ENCODE measurements around the gene ERN1. TPM values are rescaled to one million over a fixed set of nuclear protein-coding genes. Genes with fewer than 3 reads are reported as not detected.
A peak's percentile ranks its signal among the peaks of the same experiment; 100 is the strongest.

The ERN1 gene
- total RNA-seq, 2 experiments from 2014 or later = 126 to 128 TPM

DNA sequence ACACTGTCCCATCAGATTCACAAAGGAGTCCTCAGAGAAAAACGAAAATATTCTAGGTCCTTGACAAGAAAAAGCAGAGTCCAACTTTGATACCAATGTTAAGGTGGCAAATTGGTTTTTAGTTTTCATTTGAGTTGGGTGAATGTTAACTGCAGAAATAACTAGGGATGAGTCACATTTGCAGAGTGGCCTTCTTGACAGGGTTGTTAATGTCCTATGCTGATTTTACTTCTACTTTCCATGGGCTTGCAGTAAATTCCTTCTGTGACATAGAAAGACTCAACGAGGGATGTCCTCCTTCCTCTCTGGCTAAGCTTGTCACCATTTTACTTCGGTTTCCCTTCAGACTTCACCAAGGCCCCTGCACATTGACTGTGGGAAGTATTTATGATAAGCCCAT is 62.3 kb downstream of the ERN1 start:
- peaks cover 21% of the 10 kb centered on the region for H3K9me3 Mint-ChIP-seq
- ChIA-PET CTCF (interaction anchor here (2.1 kb wide), 1 partner anchor 66 kb away, joined by 8 read pairs; no protein-coding TSS in a partner anchor), POLR2A (interaction anchor here (0.8 to 9.6 kb wide), 8 partner anchors 9 to 121 kb away, joined by 3 to 85 read pairs (median 4); partner anchors contain the start of genes ERN1 and ICAM2)
- peaks cover 61% of the 10 kb centered on the region for H3K4me1 Mint-ChIP-seq
- H3K27ac Mint-ChIP-seq = peak overlapping the region; percentile 96
- no peaks in the 10 kb centered on the region for H3K27me3 Mint-ChIP-seq
- DNase-seq = no peak
- H3K4me3 Mint-ChIP-seq = peak overlapping the region; percentile 48
- peaks cover 100% of the 10 kb centered on the region for H3K36me3 Mint-ChIP-seq (ENCODE audit: low read depth)

DNA sequence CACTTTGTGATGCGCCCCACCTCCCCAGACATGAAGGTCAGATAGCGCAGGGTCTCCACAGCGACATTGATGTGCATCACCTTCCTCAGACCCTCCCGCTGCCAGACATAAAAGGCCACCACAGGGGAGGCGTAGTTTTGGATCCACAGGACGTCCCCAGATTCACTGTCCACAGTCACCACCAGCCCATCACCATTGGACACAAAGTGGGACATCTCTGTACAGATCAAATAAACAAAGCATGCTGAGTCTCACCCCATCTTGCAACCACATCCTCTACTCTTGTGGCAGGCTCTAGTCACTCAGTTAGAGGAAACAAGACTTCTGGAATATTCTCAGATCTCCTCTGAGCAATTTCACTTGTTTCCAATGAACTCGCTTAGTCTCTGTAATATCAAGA is 63.2 kb downstream of the ERN1 start:
- CTCF ChIA-PET = interaction anchor here (1.6 kb wide), 1 partner anchor 67 kb away, joined by 5 read pairs; no protein-coding TSS in a partner anchor
- POLR2A ChIA-PET = interaction anchor here (0.8 to 9.6 kb wide), 10 partner anchors 8 to 79 kb away, joined by 3 to 85 read pairs (median 4); partner anchors contain the start of gene ERN1
- H3K9me3 Mint-ChIP-seq = peaks cover 21% of the 10 kb centered on the region
- H3K27ac Mint-ChIP-seq = peak overlapping the region; percentile 96
- no peaks in the 10 kb centered on the region for H3K27me3 Mint-ChIP-seq
- peaks cover 70% of the 10 kb centered on the region for H3K4me1 Mint-ChIP-seq
- DNase-seq = peak; percentile 79
- H3K36me3 Mint-ChIP-seq (ENCODE audit: low read depth) = peaks cover 98% of the 10 kb centered on the region
- peak overlapping the region; percentile 89 for H3K4me3 Mint-ChIP-seq

DNA sequence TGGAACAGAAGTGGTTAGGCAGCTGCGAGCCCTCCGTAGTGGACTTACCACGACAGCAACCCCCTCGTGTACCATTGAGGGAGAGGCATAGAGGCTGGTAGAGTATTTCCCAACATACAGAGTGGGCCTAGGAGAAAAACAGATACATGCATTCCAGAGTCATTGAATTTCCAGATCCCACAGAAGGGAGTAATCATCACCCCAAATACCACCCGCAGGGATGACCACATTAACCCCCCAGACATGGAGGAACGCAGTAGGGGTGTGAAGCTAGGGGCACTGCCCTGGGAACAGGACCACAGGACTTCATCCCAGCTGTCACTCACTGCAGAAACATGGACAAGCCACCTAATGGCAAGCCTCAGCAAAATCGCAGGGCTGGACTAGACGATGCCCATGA is 64.8 kb downstream of the ERN1 start:
- Mint-ChIP-seq H3K9me3 (peaks cover 16% of the 10 kb centered on the region), H3K27ac (peak overlapping the region; percentile 96), H3K27me3 (no peaks in the 10 kb centered on the region), H3K36me3 (ENCODE audit: low read depth) (peaks cover 98% of the 10 kb centered on the region), H3K4me3 (peak overlapping the region; percentile 89), H3K4me1 (peaks cover 86% of the 10 kb centered on the region)
- no peak for DNase-seq
- ChIA-PET CTCF (interaction anchor here (1.2 to 1.6 kb wide), 3 partner anchors 36 to 68 kb away, joined by 3 to 5 read pairs (median 3); no protein-coding TSS in a partner anchor), POLR2A (interaction anchor here (0.6 to 9.6 kb wide), 6 partner anchors 8 to 68 kb away, joined by 3 to 85 read pairs (median 6); partner anchors contain the start of gene ERN1)

DNA sequence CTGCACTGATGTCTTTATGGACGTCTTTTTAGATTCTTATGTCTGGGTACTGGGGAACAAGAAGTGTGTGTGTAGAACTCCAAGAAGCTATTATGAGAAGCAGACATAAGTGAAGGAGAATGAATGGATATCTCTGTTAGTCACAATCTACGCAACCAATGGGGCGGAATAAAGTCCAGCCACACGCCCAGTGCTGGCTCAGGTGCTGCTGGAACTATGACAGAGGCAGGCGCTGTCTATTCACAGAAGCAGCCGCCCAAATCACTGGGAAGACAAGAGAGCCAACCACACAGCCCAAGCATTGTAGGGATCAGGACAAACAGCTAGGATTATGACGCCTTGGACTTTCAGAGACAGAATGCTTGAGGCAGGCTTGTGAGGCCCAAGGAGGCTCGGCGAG is 65.6 kb downstream of the ERN1 start:
- H3K36me3 Mint-ChIP-seq (ENCODE audit: low read depth) = peaks cover 98% of the 10 kb centered on the region
- H3K4me1 Mint-ChIP-seq = peaks cover 94% of the 10 kb centered on the region
- H3K9me3 Mint-ChIP-seq = peaks cover 8% of the 10 kb centered on the region
- no peaks in the 10 kb centered on the region for H3K27me3 Mint-ChIP-seq
- ChIA-PET POLR2A (interaction anchor here (1.1 to 9.6 kb wide), 12 partner anchors 11 to 81 kb away, joined by 3 to 85 read pairs (median 5); partner anchors contain the start of genes ERN1 and ICAM2), CTCF (interaction anchor here (0.6 to 4.8 kb wide), 19 partner anchors 10 to 145 kb away, joined by 3 to 92 read pairs (median 4); partner anchors contain the start of gene ERN1)
- H3K27ac Mint-ChIP-seq = peak overlapping the region; percentile 96
- DNase-seq = no peak
- peak overlapping the region; percentile 89 for H3K4me3 Mint-ChIP-seq

DNA sequence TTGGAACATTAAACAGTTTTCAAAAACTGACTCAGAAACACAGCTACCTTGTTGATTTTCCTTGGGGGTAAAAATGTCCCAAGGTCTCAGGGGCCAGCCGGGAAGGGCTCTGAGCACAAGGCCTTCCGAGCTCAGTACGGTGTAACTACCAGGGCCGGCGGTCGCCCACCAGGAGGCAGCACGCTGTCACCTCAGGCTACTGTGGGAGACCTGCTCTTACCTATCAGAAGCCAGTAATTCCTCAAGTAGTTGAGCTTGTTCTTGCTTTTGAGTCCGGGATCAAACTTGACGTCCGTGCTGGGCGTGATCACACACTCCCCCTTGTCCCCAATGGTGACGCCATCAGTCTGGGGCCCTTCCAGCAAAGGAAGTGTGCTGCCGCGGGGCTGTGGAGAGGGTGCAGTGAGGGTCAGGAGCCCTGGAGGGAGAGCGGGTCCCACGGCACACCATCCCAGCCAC is 66.1 kb downstream of the ERN1 start:
- H3K27ac Mint-ChIP-seq = peak overlapping the region; percentile 96
- peak; percentile 66 for DNase-seq
- H3K4me3 Mint-ChIP-seq = peak overlapping the region; percentile 89
- ChIA-PET POLR2A (interaction anchor here (1.1 to 9.6 kb wide), 13 partner anchors 12 to 82 kb away, joined by 3 to 85 read pairs (median 5); partner anchors contain the start of genes ERN1 and ICAM2), CTCF (interaction anchor here (0.6 to 4.8 kb wide), 20 partner anchors 9 to 145 kb away, joined by 3 to 92 read pairs (median 4); partner anchors contain the start of gene ERN1)
- peaks cover 99% of the 10 kb centered on the region for H3K4me1 Mint-ChIP-seq
- no peaks in the 10 kb centered on the region for H3K27me3 Mint-ChIP-seq
- peaks cover 4% of the 10 kb centered on the region for H3K9me3 Mint-ChIP-seq
- H3K36me3 Mint-ChIP-seq (ENCODE audit: low read depth) = peaks cover 98% of the 10 kb centered on the region

DNA sequence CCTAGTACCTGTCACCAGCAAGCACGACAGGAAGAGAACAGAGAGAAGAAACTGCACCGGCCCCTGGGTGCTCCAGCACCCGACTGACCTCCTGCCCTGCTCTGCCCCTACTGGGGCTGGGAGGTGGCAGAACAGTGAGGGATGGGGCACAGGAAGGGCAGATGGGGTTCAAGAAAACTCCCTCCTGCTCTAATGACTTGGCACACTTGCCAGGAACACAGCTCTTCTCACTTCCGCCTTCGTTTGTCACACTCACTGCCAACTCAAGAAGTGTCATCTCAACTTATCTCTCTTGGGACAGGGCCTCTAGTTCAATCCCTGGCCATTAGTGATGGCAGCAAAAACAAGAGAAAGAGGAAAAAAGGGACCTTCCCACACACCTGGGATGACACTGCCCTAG is 66.9 kb downstream of the ERN1 start:
- Mint-ChIP-seq H3K4me3 (peak overlapping the region; percentile 89), H3K27me3 (no peaks in the 10 kb centered on the region), H3K9me3 (no peaks in the 10 kb centered on the region), H3K27ac (peak overlapping the region; percentile 96), H3K36me3 (ENCODE audit: low read depth) (peaks cover 98% of the 10 kb centered on the region), H3K4me1 (peaks cover 96% of the 10 kb centered on the region)
- ChIA-PET POLR2A (interaction anchor here (1.0 to 9.6 kb wide), 15 partner anchors 9 to 71 kb away, joined by 3 to 85 read pairs (median 4); partner anchors contain the start of genes ERN1 and ICAM2), CTCF (interaction anchor here (0.9 to 4.8 kb wide), 15 partner anchors 8 to 83 kb away, joined by 3 to 92 read pairs (median 4); partner anchors contain the start of gene ERN1)
- DNase-seq = peak; percentile 39

DNA sequence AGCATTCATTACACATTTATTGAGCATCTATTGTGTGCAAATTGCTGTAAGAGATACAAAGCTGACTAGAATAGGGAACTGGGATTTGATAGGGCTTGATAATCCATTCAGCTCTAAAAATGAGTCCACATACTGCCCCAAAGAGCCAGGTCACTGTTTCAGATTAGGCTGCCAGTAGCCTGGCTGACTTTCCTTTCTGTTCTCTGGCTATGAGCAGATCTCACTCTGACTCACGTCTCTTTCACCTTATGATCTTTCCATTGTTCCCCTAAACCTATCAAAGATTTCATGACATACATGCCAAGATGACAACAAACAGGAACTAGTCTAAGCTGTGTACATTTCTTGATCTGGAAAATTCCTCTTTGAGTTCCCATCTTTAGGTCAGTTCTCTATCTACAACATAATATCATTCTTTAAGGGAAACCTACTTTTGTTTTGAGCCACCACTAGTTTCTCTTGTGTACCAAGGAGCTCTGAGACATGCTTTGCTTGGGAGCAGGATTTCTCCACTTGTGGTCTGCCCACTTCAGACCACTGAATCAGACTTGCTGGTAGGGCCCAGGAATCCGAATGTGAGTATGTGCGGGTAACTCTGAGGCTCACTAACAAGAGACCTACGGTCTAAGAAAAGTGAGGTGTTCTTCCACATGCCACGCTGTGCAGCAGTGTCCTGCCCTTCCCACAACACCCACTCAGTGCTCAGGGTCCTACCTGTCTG is 68.6 kb downstream of the ERN1 start:
- Mint-ChIP-seq H3K36me3 (ENCODE audit: low read depth) (peaks cover 98% of the 10 kb centered on the region), H3K4me1 (peaks cover 96% of the 10 kb centered on the region), H3K4me3 (no peak overlapping the region), H3K27ac (peak overlapping the region; percentile 71), H3K9me3 (no peaks in the 10 kb centered on the region), H3K27me3 (no peaks in the 10 kb centered on the region)
- ChIA-PET POLR2A (interaction anchor here (1.0 to 9.6 kb wide), 9 partner anchors 11 to 84 kb away, joined by 3 to 85 read pairs (median 5); partner anchors contain the start of genes ERN1 and ICAM2), CTCF (interaction anchor here (0.5 to 4.8 kb wide), 7 partner anchors 16 to 322 kb away, joined by 3 to 92 read pairs (median 4); partner anchors contain the start of genes ERN1 and GH1)
- no peak for DNase-seq

DNA sequence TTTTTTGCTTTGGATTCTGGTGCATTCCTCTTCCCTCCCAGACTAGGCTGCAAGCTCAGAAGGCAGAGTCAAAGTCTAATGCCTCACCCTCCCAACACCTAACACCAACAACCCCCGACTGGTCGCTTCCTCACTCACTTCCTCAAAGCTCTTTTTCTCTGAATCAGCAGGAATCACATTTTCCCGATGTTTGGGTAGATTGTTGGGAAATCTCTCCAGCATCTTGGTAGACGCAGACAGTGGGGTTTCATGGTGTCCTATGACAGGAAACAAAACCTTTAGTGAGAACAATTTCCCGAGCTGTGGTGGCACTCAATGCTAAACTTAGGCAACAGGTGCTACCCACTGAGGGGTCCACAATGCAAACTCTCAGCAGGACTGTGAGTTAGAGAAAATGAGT is 69.6 kb downstream of the ERN1 start:
- ChIA-PET POLR2A (interaction anchor here (1.0 to 9.6 kb wide), 7 partner anchors 10 to 85 kb away, joined by 3 to 85 read pairs (median 5); partner anchors contain the start of gene ICAM2), CTCF (interaction anchor here (0.5 to 4.8 kb wide), 4 partner anchors 42 to 351 kb away, joined by 3 to 92 read pairs (median 4); partner anchors contain the start of gene ERN1)
- H3K9me3 Mint-ChIP-seq = no peaks in the 10 kb centered on the region
- H3K27me3 Mint-ChIP-seq = no peaks in the 10 kb centered on the region
- no peak for DNase-seq
- peak overlapping the region; percentile 61 for H3K27ac Mint-ChIP-seq
- H3K4me3 Mint-ChIP-seq = no peak overlapping the region
- H3K4me1 Mint-ChIP-seq = peaks cover 95% of the 10 kb centered on the region
- peaks cover 98% of the 10 kb centered on the region for H3K36me3 Mint-ChIP-seq (ENCODE audit: low read depth)

DNA sequence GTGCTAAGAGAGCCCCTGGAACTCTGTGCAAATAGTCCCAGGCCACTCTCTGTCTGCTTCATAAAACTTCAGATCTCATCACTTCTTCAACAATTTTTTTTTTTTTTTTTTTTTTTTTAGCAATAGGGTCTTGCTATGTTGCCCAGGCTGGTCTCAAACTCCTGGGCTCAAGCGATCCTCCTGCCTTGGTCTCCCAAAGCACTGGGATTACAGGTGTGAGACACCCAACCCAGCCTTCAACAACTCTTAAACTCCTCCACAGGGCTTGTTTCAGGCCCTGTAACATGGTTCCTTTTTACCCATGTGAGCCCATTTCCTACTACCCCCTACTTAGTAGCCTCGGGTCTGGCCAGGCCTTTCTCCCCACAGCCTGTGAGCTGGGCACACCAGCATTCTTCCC is 70.2 kb downstream of the ERN1 start:
- Mint-ChIP-seq H3K27ac (peak overlapping the region; percentile 61), H3K36me3 (ENCODE audit: low read depth) (peaks cover 98% of the 10 kb centered on the region), H3K4me1 (peaks cover 91% of the 10 kb centered on the region), H3K27me3 (no peaks in the 10 kb centered on the region), H3K9me3 (no peaks in the 10 kb centered on the region), H3K4me3 (no peak overlapping the region)
- CTCF ChIA-PET = interaction anchor here (0.6 to 4.8 kb wide), 5 partner anchors 30 to 113 kb away, joined by 3 to 92 read pairs (median 4); partner anchors contain the start of gene ERN1
- POLR2A ChIA-PET = interaction anchor here (1.1 to 9.6 kb wide), 3 partner anchors 22 to 86 kb away, joined by 3 to 85 read pairs (median 3); no protein-coding TSS in a partner anchor
- no peak for DNase-seq

DNA sequence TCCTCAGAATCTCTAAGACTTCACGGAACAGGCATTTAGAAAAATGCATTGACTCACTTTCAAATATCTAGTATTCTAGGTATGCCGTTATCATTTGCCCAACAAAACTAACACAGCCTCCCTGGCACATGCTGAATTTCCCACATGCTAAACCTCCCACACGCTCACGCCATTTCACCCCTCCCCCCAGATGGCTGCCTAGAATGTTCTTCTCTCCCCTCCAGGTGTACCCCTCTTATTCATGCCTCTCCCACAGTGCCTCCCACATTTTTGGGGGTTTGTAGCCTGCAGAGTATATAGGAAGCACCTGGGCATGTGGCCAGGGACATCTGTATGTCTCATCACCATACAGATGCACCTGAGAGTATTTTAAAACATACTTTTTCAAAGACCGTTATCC is 71.3 kb downstream of the ERN1 start:
- Mint-ChIP-seq H3K9me3 (no peaks in the 10 kb centered on the region), H3K27me3 (no peaks in the 10 kb centered on the region), H3K36me3 (ENCODE audit: low read depth) (peaks cover 98% of the 10 kb centered on the region), H3K27ac (peak overlapping the region; percentile 54), H3K4me3 (no peak overlapping the region), H3K4me1 (peaks cover 80% of the 10 kb centered on the region)
- CTCF ChIA-PET = no interaction called here
- DNase-seq = no peak
- POLR2A ChIA-PET = interaction anchor here (1.3 kb wide), 1 partner anchor 88 kb away, joined by 3 read pairs; no protein-coding TSS in a partner anchor

DNA sequence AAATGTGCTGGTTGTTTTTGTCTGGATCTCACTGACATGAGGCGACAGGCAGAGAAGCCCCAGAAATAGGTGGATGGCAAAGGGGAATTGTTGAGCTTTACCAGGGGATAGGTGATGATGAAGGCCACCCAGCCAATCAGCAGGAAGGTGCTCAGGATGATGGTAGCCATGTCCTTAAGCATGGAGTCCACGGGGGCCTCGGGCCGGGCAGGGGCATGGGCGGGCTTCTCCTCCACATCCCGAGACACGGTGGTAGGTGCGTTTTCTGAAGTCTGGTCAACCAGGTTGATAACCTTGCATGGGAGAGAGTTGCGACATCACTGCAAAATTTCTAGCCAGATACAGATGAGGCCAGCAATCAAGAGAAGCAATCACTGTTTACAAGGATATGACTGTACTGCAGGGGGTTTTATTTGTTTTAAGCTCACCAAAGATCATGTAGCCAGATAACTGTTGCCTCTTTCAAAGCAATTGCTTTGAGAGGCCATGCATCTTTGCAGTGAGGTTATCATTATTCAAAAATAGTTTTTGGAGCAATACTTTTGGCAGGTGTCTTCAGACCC is 72.2 kb downstream of the ERN1 start:
- ChIA-PET CTCF (interaction anchor here (0.8 to 1.5 kb wide), 2 partner anchors 33 to 76 kb away, joined by 4 to 10 read pairs; no protein-coding TSS in a partner anchor), POLR2A (interaction anchor here (1.0 to 1.8 kb wide), 6 partner anchors 22 to 448 kb away, joined by 3 to 8 read pairs (median 4); partner anchors contain the start of genes CEP95, DDX5 and ERN1)
- H3K4me3 Mint-ChIP-seq = no peak overlapping the region
- no peaks in the 10 kb centered on the region for H3K9me3 Mint-ChIP-seq
- peaks cover 80% of the 10 kb centered on the region for H3K4me1 Mint-ChIP-seq
- no peak for DNase-seq
- H3K36me3 Mint-ChIP-seq (ENCODE audit: low read depth) = peaks cover 98% of the 10 kb centered on the region
- no peaks in the 10 kb centered on the region for H3K27me3 Mint-ChIP-seq
- peak overlapping the region; percentile 70 for H3K27ac Mint-ChIP-seq

Data from activated CD4-positive, alpha-beta memory T cell treated with anti-CD3 and anti-CD28 coated beads, Interleukin-2, amount 10 ng/mL, durations not matched to agents 7 days and 5 days (primary cell).